Stomach (tissue), 9 donors: ENCODE measurements around the gene DNAJC12. TPM values are rescaled to one million over a fixed set of nuclear protein-coding genes. Genes with fewer than 3 reads are reported as not detected.

Experiments used
- DNase-seq, 2 donors: peaks; one replicate each; pipeline versions ENCODE4 v3.0.0 to v3.0.0-alpha.2; 2013 to 2019
- H3K27ac ChIP-seq, 5 donors: fragments of 200-600 bp in 4 of 5; sonication (generic) in 4 of 5; one replicate each; pipeline ENCODE4 v1.5.1; 2013 to 2019; ENCODE audit warnings: mild to moderate bottlenecking in 1 of 5, moderate library complexity in 1 of 5
- H3K27me3 ChIP-seq, 3 donors: fragments of 200-600 bp; sonication (generic); one replicate each; pipeline ENCODE4 v1.5.1; 2017 to 2019; ENCODE audit warnings: mixed run types in 1 of 3
- H3K36me3 ChIP-seq, 4 donors: fragments of 200-600 bp; sonication (generic); 1 replicate in 3 of 4; 2 replicates in 1 of 4; pipeline ENCODE4 v1.5.1; 2016 to 2019
- H3K4me1 ChIP-seq, 4 donors: fragments of 200-600 bp; sonication (generic); one replicate each; pipeline ENCODE4 v1.5.1; 2016 to 2019
- H3K4me3 ChIP-seq, 4 donors: fragments of 200-600 bp; sonication (generic) in 3 of 4; one replicate each; pipeline ENCODE4 v1.5.1; 2016 to 2019; ENCODE audit warnings: mild to moderate bottlenecking in 1 of 4
- H3K9me3 ChIP-seq, 4 donors: fragments of 200-600 bp; sonication (generic); one replicate each; pipeline ENCODE4 v1.5.1; 2016 to 2019
- EP300 ChIP-seq: sonication (generic); formaldehyde crosslinking; IDR thresholded peaks from one replicate; pipeline ENCODE4 v1.6.1; 2017; ENCODE audit warnings: antibody characterized with exemption
- POLR2A ChIP-seq, 4 donors: fragments of 450-650 bp; IDR thresholded peaks; one replicate each; pipeline ENCODE4 v1.6.1; 2016; ENCODE audit warnings: antibody characterized with exemption in 4 of 4, control low read depth in 2 of 4, mild to moderate bottlenecking in 1 of 4, moderate library complexity in 1 of 4
- POLR2AphosphoS5 ChIP-seq, 3 donors: sonication (generic); formaldehyde crosslinking; IDR thresholded peaks; one replicate each; pipeline ENCODE4 v1.6.1; 2016; ENCODE audit warnings: antibody characterized with exemption in 3 of 3
- WGBS, 5 donors: extraction: QIAGEN DNeasy Blood & Tissue Kit in 3 of 5; methylation state at CpG; one replicate each; pipeline versions ENCODE4 v1.1.5 to v1.1.7; 2013 to 2018; 5-methylcytosine and 5-hydroxymethylcytosine counted together
- intact Hi-C: fragments of 100-400 bp; cut with DNase I; formaldehyde crosslinking; loops from one replicate; pipeline ENCODE4 v1.15.1; 2023; ENCODE audit warnings: low total_unique reads
- polyA plus RNA-seq, 3 donors: library from polyadenylated mRNA; stranded (reverse); fragments of 200-250 nt; gene quantifications; one replicate each; pipeline ENCODE4 v1.2.3, GENCODE V29; 2013
- total RNA-seq, 5 donors: library from RNA; depleted of rRNA; stranded (reverse); fragments of >200 nt; gene quantifications; one replicate each; pipeline versions ENCODE4 v1.1.0 to v1.2.3, GENCODE V29; 2014 to 2016
- TF ChIP-seq, protein P1 (sequence below), 7 experiments: fragments of 450-650 bp in 4 of 7; fragments of 200-600 bp in 3 of 7; sonication (generic) in 3 of 7; IDR thresholded peaks; one replicate each; pipeline ENCODE4 v1.5.1; 2016 to 2019; ENCODE audit warnings: antibody characterized with exemption in 7 of 7, control low read depth in 2 of 7, mild to moderate bottlenecking in 1 of 7
- donor health status: healthy with polysubstance abuse.
- donor health status: Bipolar disorder and iron deficiency.
- donor health status: healthy.

Gene DNAJC12
- total and polyA plus RNA-seq, 8 donors: 0.43 to 12.5 (median 4.3) TPM; not detected in 2

DNA sequence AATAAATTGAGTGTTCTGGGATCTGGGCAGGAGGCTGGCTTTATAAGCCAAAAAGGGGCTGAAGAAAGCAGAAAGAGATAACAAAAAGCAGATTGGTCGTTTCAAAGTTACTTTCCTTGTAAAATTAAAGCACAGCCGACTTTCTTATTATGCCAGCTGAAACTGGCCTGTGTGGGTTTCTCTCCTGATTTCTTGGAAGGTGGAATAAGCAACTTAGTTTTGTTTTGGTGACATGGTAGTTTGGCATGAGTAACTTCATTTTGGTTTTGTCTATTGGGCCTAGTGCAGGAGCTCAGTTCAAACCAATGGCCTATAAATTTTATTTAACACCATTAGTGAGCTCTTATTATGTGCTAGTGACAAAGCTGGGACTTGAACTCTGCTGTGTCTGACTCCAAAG, 13.2 kb upstream of the DNAJC12 start:
- 43 to 77% (median 53%) methylated on average over 2 of the region's 2 CpGs for WGBS, 5 donors
- no peak for DNase-seq
- Histone ChIP-seq H3K36me3 (no peaks in the 10 kb centered on the region), H3K4me3 (no peak overlapping the region), H3K27ac (no peak overlapping the region), H3K27me3 (no peaks in the 10 kb centered on the region), H3K9me3 (no peaks in the 10 kb centered on the region), H3K4me1 (peaks cover 4 to 16% (median 9%) of the 10 kb centered on the region in 4 donors)
- intact Hi-C loops: loop anchor here (10.0 kb wide), 1 partner anchor 304 kb away; no protein-coding TSS in a partner anchor
- TF ChIP-seq, protein P1, sequence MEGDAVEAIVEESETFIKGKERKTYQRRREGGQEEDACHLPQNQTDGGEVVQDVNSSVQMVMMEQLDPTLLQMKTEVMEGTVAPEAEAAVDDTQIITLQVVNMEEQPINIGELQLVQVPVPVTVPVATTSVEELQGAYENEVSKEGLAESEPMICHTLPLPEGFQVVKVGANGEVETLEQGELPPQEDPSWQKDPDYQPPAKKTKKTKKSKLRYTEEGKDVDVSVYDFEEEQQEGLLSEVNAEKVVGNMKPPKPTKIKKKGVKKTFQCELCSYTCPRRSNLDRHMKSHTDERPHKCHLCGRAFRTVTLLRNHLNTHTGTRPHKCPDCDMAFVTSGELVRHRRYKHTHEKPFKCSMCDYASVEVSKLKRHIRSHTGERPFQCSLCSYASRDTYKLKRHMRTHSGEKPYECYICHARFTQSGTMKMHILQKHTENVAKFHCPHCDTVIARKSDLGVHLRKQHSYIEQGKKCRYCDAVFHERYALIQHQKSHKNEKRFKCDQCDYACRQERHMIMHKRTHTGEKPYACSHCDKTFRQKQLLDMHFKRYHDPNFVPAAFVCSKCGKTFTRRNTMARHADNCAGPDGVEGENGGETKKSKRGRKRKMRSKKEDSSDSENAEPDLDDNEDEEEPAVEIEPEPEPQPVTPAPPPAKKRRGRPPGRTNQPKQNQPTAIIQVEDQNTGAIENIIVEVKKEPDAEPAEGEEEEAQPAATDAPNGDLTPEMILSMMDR (IDR thresholded peaks at IDR 0.05): no peak
- TF ChIP-seq POLR2A (IDR thresholded peaks at IDR 0.05): no peak
- TF ChIP-seq POLR2AphosphoS5 (IDR thresholded peaks at IDR 0.05): no peak
- TF ChIP-seq EP300: no peak

DNA sequence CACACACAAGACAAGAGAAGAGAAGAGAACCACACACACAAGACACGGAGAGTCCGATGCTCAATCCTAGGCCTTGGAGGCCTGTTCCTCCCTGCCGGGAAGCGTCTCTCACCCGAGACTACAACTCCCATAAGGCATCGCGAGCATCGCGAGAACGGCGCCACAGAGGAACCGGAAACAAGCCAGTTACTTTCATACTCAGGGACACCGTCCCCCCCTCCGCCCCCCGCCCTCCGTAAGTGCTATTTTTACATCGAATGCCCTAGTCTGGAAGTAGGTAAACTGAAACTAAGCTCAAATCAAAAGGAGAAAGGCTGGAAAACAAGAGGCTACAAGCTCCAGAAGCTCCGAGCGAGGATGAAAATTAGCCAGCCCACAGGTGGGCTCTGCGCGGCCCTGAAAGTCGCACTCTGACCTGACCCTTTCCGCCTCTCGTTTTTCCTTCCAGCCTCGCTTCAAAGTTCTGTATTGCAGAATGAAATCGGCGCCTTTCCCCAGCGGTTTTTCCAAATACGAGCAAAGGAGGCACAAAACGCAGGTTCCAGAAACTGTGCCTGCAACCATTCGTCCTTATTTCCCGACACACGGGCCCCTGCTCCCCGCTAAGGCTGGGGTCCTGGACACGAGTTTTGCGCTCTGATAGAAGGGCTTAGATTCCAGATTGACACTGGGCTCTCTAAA, 11.5 kb upstream of the DNAJC12 start:
- peak; percentile 83 to 92 (median 89) for TF ChIP-seq POLR2AphosphoS5 (IDR thresholded peaks at IDR 0.05)
- TF ChIP-seq EP300: no peak
- TF ChIP-seq POLR2A (IDR thresholded peaks at IDR 0.05): peak in 1 of 4 donors; percentile 42
- TF ChIP-seq, protein P1 (IDR thresholded peaks at IDR 0.05): no peak

DNA sequence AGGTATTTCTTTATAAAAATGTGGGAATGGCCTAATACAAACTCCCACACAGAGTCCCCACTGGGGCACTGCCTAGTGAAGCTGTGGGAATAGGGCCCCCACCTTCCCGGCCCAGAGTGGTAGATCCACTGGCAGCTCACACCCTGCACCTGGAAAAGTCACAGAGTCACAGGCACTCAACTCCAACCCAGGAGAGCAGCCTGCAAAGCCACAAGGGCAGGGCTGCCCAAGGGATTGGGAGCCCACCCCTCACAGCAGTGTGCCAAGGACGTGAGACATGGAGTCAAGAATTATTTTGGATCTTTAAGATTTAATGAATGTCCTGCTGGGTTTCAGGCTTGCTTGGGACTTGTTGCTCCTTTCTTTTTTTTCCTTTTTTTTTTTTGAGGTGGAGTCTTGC, 5.3 kb upstream of the DNAJC12 start:
- Histone ChIP-seq H3K4me1 (peaks cover 0 to 2% (median under 1%) of the 10 kb centered on the region in 4 donors), H3K36me3 (no peaks in the 10 kb centered on the region), H3K27ac (peak overlapping the region in 4 of 5 donors; percentile 24 to 38 (median 32)), H3K27me3 (no peaks in the 10 kb centered on the region), H3K4me3 (no peak overlapping the region), H3K9me3 (peaks cover 0 to 9% (median 5%) of the 10 kb centered on the region in 4 donors)
- 58 to 91% (median 60%) methylated on average over 1 to 2 of the region's 2 CpGs for WGBS, 5 donors
- no peak for DNase-seq
- intact Hi-C loops: no loop called here
- TF ChIP-seq POLR2AphosphoS5 (IDR thresholded peaks at IDR 0.05): no peak
- no peak for TF ChIP-seq EP300
- no peak for TF ChIP-seq POLR2A (IDR thresholded peaks at IDR 0.05)
- TF ChIP-seq, protein P1 (IDR thresholded peaks at IDR 0.05): no peak

More for the DNA sequence above, 11.5 kb upstream of the DNAJC12 start:
- Histone ChIP-seq H3K27me3 (no peaks in the 10 kb centered on the region), H3K36me3 (no peaks in the 10 kb centered on the region), H3K4me1 (peaks cover 4 to 14% (median 9%) of the 10 kb centered on the region in 4 donors), H3K9me3 (no peaks in the 10 kb centered on the region), H3K4me3 (peak overlapping the region; percentile 55 to 83 (median 69)), H3K27ac (peak overlapping the region; percentile 86 to 98 (median 94))
- DNase-seq: peak; percentile 94 to 97
- intact Hi-C loops: loop anchor here (10.0 kb wide), 1 partner anchor 305 kb away; no protein-coding TSS in a partner anchor
- WGBS, 5 donors: 0 to 1% (median 1%) methylated on average over 35 to 36 of the region's 36 CpGs

DNA sequence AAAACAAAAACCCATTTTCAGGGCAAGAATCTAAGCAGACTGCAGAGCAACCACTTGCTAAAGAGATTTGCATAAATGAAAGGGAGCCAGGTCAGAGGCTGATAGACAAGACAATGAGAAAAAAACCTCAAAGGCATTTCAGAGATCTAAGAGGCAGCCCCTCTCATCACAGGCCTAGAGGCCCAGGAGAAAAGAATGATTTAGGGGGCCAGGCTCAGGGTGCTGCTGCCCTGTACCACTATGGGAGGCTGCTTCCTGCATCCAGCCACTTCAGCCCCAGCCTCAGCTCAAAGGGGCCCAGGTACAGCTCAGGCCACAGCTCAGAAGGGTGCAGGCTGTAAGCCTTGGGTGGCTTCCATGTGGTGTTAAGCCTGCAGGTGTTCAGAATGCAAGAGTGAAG, 3.7 kb upstream of the DNAJC12 start:
- no peak for DNase-seq
- Histone ChIP-seq H3K27ac (no peak overlapping the region), H3K4me3 (no peak overlapping the region), H3K36me3 (no peaks in the 10 kb centered on the region), H3K9me3 (peaks cover 0 to 9% (median 5%) of the 10 kb centered on the region in 4 donors), H3K4me1 (peaks cover 0 to 15% (median 5%) of the 10 kb centered on the region in 4 donors), H3K27me3 (no peaks in the 10 kb centered on the region)
- intact Hi-C loops: no loop called here
- TF ChIP-seq POLR2AphosphoS5 (IDR thresholded peaks at IDR 0.05) (no peak), EP300 (no peak)
- TF ChIP-seq, protein P1 (IDR thresholded peaks at IDR 0.05): no peak
